LoVo (cell line): ENCODE results near the gene SIRT7.
A peak's percentile ranks its signal among the peaks of the same experiment; 100 is the strongest.

Experiments
- DNase-seq: peaks from one replicate; pipeline ENCODE4 v3.0.0-alpha.2; 2016; ENCODE audit warnings: low spot score

SIRT7 gene

DNA sequence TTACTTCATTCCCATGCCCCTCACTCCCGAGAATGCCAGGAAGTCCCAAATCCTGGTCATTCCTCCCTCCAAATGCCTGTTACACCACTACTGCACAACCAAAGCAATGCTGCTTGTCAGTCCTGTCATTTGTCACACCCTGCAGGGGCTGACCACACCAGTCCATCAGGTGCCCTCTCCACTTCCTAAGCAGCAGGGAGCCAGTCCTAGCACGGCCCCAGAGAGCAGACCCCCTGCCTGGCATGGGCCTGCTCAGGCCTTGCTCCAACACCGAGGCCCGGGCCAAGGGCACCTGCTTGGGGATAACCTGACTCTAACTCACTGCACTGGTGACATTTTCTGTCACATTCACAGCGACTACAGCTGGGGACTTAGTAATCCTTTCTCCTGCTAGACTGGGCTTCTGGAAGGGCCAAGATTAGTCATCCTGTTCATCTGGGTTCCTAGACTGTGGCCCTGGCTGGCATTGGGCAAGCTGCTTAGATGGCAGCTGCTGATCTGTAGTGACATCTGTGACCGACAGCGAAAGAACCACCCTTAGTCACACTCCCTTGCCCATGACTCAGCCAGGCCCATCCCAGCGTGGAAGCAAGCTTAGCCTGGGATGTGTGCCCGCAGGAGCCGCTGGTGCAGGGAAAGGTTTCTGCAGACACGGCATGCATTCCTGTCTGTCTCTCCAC, 32.0 kb downstream of the SIRT7 start:
- no peak for DNase-seq

DNA sequence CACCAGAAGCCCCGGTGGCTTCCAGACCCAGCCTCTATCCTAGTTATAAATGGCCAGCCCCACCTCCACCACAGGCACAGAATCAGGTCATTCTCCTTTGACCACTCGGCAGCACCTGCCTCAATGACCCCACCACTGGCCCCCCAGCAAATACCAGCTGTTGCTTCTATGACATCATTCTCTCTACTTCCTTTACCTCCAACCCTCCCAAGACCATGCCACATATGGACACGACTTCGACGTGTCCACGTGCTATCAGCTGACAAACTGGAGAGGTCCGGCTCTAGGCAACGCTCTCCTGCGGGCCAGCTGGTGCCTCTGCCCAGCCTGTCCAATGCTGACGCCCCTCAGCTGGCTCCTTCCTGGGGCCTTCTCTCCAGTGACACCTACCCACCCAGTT, 32.5 kb downstream of the SIRT7 start:
- no peak for DNase-seq

DNA sequence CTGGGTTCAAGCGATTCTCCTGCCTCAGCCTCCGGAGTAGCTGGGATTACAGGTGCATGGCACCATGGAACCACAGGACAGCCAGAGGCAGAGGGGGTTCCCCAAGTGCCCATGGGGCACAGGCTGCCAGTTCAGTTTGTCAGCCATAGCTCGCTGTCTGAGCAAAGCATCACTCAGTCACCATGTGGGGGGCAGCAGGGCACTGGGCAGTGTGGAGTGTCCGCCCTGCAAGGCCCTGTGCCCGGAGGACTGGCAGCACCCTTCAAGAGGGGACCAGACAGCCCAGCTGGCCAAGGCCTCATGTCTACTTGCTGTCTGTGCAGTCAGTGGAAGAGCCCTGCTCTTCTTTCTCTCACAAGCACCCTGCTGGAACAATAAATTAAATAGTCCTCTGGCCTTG, 33.0 kb downstream of the SIRT7 start:
- no peak for DNase-seq

DNA sequence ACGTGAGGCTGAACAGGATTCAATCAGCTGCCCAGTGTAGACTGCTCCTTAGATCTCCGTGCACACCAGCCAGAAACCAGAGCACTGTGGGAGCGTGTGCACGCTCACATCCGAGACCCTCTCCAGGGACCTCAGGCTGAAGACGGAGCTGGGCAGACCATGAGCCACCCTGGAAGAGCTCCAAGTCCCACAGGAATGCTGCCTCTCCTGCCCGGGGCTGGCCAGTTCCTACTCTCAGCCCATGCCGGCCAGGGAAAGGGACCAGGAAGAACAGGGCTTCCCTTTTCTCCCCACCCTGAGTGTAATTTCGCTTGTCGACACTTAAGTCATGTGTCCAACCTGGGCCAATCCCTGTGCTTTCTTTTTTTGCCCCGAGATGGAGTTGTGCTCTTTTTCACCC, 33.5 kb downstream of the SIRT7 start:
- DNase-seq, result no peak

DNA sequence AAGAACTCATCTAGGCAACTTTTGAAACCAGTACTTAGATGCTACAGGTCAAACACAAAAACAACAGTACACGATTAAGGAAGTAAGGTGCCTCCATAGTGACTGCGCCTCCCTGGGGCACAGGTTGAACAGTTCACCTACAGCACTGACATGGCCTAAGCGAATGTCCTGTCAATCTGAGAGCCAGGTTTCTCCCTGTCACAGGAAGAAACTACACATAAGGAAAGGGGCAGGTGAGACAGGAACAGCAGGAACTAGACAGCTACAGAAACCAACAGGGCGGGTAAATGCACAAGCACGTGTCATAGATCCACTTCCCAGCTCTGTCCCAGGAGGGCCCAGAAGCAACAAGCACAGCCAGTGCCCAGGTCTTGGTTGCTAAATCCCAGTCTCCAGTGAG, 38.9 kb downstream of the SIRT7 start:
- no peak for DNase-seq

DNA sequence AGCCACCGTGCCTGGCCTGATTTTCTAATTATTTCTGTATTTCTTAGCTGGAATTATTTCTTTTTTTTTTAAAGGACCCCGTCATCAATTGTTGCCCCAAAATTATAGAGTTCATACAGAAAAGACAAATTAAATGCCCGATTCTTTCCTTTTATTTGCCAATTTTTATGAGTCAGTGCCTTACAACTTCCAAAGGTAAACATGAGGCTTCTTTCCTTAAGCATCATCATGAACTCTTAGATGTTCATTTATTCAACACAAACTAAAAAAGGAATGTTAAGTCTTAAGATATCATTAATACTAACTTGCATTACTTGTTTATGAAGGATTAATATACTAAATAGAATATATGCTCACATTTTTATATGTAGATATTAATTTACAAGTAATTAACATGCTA, 39.7 kb downstream of the SIRT7 start:
- DNase-seq, result no peak

DNA sequence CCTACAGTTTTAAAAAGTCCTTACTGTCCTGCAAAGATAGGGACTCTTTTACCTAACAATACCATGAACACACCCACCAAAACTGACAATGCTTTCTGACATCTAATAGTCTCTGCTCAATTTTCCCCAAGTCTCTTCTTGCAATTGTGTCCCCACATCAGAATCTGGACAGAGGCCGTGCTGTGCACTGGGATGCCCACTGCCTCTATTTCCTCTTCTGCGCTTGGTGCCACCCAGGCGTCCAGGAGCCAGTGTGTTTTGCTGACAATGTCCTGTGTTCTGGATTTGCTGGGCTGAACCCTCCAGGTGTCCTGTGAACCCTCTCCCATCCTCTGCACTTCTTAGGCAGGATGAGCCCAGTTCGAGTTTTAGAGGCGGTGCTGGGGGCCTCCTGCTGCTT, 40.4 kb downstream of the SIRT7 start:
- DNase-seq, result no peak

DNA sequence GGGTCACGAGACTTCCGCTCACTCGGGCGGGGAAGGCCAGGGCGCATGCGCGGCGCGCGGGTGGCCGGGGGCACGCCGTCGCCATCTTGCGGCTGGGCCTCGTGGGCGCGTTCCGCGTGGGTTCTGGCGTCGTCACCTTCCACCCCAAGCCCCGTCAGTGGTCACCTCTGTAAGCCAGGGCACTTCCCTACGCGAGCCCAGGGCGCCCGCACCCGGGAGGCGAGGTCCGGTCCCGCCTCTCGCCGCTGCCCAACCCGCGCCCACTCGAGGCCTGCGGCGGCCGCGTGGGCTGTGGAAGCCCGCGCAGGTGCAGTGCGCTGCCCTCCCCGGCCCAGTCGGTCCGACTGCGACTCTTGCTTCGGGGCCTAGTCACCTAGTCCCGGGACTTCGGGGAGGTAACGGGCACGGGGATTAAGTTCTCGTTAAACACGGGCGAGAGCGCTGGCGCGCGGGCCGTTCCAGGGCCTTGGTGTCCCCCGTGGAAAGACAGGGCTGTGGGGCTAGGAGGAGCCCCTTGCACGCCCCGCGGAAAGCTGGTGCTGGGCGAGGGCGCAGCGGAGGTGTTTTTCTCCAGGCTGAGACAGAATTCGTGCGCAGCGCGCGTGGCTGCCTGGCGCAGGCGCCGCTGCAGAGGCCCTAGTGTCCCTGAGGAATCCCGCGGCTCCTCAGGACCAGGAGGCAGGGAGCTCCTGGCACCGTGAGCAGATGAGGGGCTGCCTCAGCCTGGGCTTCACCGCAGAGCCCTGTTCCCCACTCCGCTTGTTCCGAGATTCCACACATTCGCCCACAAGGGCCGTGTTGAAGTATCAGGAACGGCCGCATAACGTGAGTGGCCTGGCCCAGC, 46.4 kb downstream of the SIRT7 start:
- DNase-seq, result peak; percentile 92

DNA sequence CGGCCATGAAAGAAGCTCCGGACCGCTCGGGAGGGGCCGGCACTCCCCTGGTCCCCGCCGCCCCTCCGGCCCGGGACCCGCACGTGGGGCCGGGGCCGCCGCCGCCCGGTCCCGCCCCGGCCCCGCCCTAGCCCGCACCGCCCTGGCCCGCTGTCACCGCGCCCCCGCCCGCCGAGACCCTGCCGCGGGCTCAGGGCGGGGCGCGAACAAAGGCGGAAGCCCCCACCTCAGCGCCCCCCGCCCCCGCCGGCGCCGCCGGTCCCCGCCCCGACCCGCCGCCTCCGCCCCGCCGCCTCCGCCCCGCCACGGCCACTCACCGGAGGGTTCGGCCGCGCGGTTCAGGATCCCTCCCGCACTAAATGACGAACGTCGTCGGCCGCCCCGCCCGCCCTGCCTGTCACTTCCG, 47.0 kb downstream of the SIRT7 start, which contains the start of gene ARHGDIA:
TSS of gene ARHGDIA (minus strand) at position 357 of the 406 bp plus-strand sequence. CDS start 1,407 bp downstream, outside the sequence.
- no peak for DNase-seq

DNA sequence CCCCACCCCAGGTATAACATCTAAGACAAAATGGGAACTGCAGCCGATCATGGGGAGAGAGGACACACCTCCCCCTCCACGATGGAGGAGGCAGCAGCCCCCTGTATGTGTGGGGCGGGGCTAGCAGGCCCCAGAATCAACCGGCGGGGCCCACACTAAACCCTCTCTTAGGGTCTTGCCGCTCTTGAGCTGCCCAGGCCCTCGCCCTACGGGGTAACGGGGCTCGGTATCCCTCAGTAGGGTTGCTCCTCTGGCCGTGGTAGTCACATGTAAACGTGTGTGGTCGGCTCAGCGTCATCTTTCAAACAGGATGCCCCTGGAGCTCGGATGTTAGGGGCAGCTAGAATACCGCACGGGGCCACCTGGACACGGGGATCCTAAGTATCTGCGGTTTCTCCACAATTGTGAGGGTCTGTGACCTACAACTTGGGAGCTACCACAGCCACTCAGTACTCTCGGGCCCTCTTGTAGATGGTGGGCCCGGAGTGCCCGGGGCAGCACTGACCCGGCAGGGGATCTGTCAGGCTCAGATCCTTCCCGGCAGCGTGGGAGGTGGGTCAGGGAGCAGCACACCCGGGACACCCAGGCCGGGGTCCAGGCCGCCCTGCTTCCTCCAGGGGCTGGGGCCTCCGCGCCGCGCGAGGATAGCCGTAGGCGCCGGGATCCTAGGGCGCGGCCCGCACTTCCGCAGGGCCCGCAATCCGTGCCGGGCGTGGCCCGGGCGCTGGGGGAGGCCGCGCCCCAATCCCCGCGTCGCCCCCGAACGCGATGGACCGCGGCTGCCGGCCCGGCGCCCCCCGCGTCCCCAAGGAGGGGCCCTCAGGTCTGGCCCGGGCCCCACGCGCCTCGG, 47.6 kb downstream of the SIRT7 start:
- DNase-seq, result no peak

DNA sequence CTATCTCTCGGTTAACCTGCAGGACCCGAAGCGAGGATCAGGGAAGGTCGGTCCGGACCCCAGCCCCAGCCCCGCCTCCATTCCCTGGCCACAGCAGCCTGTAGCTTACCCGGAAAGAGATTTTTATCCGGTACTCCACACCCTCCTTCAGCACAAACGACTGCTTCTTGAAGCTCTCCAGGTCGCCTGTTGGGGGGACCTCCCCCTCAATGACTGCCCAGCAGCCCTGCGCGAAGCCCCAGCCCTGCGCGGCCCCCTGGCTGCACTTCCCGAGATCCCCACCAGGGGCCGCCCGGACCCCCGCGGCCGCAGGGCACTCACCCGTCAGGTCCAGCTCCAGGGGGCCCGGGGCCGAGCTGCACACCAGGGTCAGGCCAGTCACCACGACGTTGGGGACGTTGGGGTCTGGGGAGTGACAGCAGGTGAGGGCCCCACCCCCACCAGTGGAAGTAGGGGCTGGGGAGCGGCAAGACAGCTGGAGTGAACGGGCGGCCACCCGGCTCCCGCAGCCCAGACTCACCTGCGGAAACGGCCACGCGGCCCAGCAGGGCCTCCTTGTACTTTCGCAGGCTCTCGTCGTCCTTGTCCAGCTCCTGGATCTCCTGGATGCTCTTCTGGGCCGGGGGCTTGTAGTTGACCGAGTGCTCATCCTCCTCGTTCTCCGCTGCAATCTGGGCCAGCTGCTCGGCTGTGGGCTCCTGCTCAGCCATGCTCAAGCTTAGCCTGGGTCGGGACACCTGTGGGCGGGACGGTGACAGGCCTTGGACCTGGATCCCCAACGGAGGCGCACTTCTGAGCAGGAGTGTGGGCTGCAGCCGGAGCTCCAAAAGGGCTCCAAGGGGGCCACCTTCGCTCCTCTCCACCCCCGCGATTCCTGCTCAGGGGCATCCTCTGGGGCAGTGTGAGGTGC, 48.5 kb downstream of the SIRT7 start:
- no peak for DNase-seq

DNA sequence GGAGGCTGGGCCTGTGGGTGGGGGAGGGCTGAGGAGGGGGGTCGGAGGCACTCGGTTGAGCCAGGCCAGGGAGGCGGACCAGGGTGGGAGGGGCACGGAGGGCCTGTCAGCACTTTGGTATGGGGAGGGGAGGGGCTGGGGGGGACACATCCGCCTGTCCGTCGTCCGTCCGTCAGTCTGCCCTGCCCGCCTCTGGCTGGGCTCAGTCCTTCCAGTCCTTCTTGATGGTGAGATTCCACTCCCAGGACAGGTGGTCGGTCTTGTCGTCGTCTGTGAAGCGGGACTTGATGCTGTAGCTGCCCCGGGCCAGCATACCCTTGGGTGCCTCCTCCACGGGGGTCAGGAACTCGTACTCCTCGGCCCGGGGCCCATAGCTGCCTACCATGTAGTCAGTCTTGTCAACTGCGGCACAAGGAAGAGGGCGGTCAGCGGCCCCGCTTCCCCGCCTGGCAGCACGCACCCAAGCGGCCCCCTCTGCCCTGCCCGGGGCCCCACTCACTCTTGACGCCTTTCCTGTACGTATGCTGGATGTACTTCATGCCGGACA, 49.2 kb downstream of the SIRT7 start:
- no peak for DNase-seq

DNA sequence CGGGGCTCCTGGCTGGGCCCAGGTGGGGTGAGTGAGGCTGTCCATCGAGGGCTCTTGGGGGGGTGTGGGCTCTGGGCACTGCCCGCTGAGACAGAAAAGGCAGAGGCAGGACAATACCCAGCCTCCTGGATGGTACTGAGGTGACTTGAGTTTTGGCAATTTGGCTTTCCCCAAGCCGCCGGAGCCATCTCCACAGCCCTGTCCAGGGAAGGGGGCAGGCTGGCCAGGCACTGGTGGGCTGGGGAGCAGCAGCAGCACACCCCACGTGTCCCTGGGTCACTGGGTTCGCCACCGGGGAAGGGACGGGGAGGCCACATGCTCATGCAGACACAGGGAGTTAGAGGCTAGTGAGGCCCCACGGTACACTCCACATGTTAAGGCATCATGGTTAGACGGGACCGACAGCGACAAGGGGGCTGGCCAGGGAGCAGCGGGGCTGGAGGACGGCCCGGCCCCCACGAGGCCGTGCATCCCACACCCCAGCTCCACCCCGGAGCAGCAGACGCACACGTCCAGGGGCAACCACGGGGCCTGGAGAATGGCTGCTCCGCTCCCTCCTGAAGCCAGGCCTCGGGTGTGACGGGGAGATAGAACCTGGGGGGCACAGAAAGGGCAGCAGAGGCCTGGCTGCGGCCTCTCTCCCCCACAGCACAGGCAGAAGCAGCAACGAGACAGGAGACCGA, 49.8 kb downstream of the SIRT7 start:
- no peak for DNase-seq

DNA sequence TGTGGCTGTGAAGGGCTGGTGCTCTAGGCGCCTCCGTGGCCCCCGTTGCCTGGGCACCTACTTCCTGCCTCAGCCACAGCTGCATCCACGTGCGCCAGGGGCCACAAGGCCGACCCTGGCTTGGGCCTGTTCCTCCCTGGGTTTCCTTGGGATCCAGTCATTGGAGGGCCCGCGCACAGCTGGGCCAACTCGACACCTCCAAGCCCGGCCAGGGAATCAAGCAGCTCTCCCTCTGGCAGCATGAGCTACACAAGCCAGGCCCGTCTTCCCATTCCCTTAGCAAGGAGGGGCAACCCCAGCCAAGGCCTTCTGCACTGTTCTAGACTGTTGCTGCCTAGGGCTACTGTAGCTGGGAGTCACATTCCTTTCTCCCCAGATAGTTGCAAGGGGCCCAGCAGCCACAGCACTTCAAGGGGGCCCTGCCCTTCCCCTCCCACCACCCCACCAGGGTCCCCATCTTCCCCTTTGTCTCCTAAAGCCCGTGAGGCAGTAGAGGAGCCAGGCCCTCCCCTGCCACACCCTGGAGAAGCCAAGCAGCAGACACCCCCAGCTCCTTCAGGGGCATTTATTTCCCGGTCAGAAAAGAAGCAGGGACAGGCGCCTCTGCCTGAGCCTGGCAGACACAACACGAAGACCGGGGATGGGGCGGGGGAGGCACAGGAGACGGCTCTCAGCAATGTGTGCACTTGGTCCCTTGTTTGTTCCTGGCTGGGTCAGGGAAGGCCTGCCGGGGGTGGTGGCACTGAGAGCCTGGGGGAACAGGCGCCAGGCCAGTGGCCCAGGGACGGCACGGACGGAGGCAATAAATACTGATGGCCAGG, 50.6 kb downstream of the SIRT7 start:
- no peak for DNase-seq

DNA sequence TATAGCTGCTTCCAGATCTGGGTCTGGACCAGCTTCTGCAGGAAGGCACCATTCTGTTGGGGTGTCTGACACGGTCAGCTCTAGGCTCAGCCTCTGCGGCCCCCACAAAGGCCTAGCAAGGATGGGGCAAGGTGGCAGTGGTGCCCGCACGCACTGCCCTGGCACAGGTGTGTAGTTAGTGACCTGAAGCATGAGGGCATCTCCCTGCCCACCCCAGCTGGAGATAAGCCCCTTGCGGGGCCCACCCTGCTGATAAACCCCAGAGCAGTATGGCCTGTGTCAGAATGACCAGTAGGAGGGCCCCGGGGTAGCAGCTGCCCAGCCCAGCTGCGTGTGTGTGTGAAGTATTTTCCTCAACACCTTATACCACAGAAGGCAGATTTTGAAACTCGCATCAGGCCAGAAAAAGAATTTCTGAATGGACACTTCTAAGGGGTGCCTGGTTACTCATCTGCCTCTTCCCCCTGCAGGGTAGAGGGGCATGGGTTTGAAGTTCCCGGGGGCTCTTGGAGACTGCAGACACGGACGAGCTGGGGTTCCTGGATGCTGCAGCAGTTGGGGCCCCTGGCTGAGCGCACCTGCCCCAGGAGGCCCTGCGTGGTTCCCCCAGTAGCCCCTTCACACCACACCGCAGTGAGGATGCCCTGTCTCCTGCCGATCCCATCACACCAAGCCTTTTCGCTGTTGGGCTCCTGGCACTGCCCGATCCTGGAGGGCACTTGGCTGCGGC, 51.4 kb downstream of the SIRT7 start:
- DNase-seq, result no peak

DNA sequence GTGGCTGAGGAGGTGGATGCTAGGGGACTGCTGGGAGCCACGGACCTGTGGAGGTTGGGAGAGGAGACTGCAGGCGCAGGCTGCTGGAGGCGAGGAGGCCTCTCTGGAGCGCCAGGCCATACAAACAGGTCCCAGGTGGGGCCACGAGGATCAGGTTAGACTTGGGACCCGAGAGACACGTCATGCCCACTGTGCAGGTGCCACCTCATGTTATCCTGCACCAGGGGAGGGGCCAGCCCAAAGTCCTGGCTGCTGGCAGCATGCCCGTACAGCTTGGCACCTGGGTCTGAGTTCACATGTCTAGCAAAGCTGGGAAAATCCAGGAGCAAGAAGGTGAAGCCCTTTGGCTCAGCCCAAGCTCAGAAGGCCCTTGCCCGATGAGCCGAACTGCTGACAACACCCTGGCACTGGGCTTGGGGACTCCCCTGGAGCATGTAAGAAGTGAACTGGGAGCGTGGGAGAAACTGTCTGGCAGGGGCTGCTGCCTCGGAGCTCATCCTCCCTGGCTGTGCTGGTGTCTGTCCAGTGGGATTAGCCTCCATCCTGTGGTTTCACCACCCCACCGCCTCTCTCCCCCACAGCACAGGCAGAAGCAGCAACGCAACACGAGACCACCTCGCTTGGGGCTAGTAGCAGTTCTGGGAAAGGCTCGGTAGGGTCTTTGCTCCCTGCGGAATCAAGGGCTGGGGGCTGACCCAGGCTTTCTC, 52.1 kb downstream of the SIRT7 start:
- no peak for DNase-seq

DNA sequence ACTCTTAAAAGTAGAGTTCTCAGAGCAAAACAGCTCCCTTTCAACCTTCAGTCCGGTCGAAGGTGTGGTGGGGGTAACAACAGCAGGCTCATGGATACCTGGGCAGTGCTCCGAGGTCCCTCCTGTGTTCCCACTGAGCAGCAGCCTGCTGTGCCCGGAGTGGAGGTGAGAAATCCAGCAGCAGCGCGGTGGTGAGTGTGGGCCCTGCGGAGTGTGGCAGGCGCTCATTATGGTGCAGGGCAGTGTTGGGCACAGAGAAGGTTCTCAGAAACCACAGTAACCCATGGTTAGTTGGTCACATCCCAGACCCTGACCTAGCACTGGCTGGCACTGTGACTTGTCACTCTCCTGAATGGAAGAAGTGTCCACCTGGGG, 52.6 kb downstream of the SIRT7 start:
- no peak for DNase-seq
